DMS 273 (cell line): Measurements from ENCODE around the gene STKLD1.

Source experiments
- DNase-seq: peaks from one replicate; lab custom pipeline; 2025; ENCODE audit not compliant: unreplicated experiment; lab: John Stamatoyannopoulos, UW

Gene STKLD1

GRCh38 chr9:133344979-133345378 lies 31.2 kb upstream of the STKLD1 start:
- no peak for DNase-seq

- DNase-seq: no peak
Observed at GRCh38 chr9:133345596-133345995, 30.6 kb upstream of the STKLD1 start.

GRCh38 chr9:133346021-133346785 lies 30.0 kb upstream of the STKLD1 start:
- DNase-seq: no peak

- DNase-seq: peak; percentile 66
Observed at GRCh38 chr9:133347515-133347984, 28.6 kb upstream of the STKLD1 start.

GRCh38 chr9:133347985-133348717 lies 28.0 kb upstream of the STKLD1 start, which contains the start of the genes MED22 and RPL7A:
Gene MED22, minus strand, starts transcription at chr9:133348131. Its CDS starts 1,469 bp downstream, at chr9:133346662.
Gene RPL7A, plus strand, starts transcription at chr9:133348218. Its CDS starts 26 bp downstream, at chr9:133348244.
- peak; percentile 97 for DNase-seq

GRCh38 chr9:133348718-133349573 lies 27.2 kb upstream of the STKLD1 start:
- no peak for DNase-seq

- no peak for DNase-seq
Observed at GRCh38 chr9:133349965-133350616, 26.1 kb upstream of the STKLD1 start.

GRCh38 chr9:133351526-133351907 lies 24.6 kb upstream of the STKLD1 start:
- peak; percentile 67 for DNase-seq

- DNase-seq: peak; percentile 86
Observed at GRCh38 chr9:133351908-133352634, 24.1 kb upstream of the STKLD1 start.

- peak; percentile 59 for DNase-seq
Observed at GRCh38 chr9:133352635-133353340, 23.4 kb upstream of the STKLD1 start.

- peak; percentile 51 for DNase-seq
Observed at GRCh38 chr9:133353548-133353947, 22.6 kb upstream of the STKLD1 start.

GRCh38 chr9:133354766-133355165 lies 21.4 kb upstream of the STKLD1 start:
- DNase-seq: peak; percentile 76

- DNase-seq: peak; percentile 76
Observed at GRCh38 chr9:133355881-133356357, 20.2 kb upstream of the STKLD1 start.

- DNase-seq: peak; percentile 94
Observed at GRCh38 chr9:133356391-133357091, 19.6 kb upstream of the STKLD1 start, which contains the start of the genes SURF1 and SURF2. Gene SURF1, minus strand, starts transcription at chr9:133356487. Its CDS starts 34 bp downstream, at chr9:133356453. Gene SURF2, plus strand, starts transcription at chr9:133356550. Its CDS starts 43 bp downstream, at chr9:133356593.

- no peak for DNase-seq
Observed at GRCh38 chr9:133357656-133358055, 18.5 kb upstream of the STKLD1 start.

GRCh38 chr9:133359399-133360175 lies 16.6 kb upstream of the STKLD1 start:
- peak; percentile 88 for DNase-seq
